HEK293 (cell line): ENCODE data around the gene HSD17B14.

Experiments used
- CTCF ChIP-seq: fragments of 450-650 bp; formaldehyde crosslinking; IDR thresholded peaks from 2 replicates; pipeline ENCODE4 v1.5.1; 2016; ENCODE audit warnings: missing biosample characterization, missing genetic modification characterization
- ELK4 ChIP-seq: IDR thresholded peaks from 2 replicates; pipeline ENCODE4 v1.6.1; 2011; ENCODE audit warnings: mild to moderate bottlenecking, low read depth, low read length, borderline replicate concordance
- GLIS1 ChIP-seq: fragments of 450-650 bp; formaldehyde crosslinking; IDR thresholded peaks from 2 replicates; pipeline ENCODE4 v1.5.1; 2016; ENCODE audit warnings: missing biosample characterization, missing genetic modification characterization
- REST ChIP-seq: fragments of 450-650 bp; formaldehyde crosslinking; IDR thresholded peaks from 2 replicates; pipeline ENCODE4 v1.5.1; 2016; ENCODE audit warnings: missing biosample characterization, missing genetic modification characterization
- ZNF138 ChIP-seq: fragments of 450-650 bp; formaldehyde crosslinking; IDR thresholded peaks from 2 replicates; pipeline ENCODE4 v1.5.1; 2016; ENCODE audit warnings: missing biosample characterization, missing genetic modification characterization, borderline replicate concordance
- ZNF175 ChIP-seq: fragments of 450-650 bp; formaldehyde crosslinking; IDR thresholded peaks from 2 replicates; pipeline ENCODE4 v1.5.1; 2016; ENCODE audit warnings: missing biosample characterization, missing genetic modification characterization
- ZNF26 ChIP-seq: fragments of 450-650 bp; formaldehyde crosslinking; IDR thresholded peaks from 2 replicates; pipeline ENCODE4 v1.5.1; 2016; ENCODE audit warnings: missing biosample characterization, missing genetic modification characterization
- ZNF311 ChIP-seq: fragments of 450-650 bp; formaldehyde crosslinking; IDR thresholded peaks from 2 replicates; pipeline ENCODE4 v1.5.1; 2017; ENCODE audit warnings: missing biosample characterization, missing genetic modification characterization, borderline replicate concordance
- ZNF558 ChIP-seq: fragments of 450-650 bp; formaldehyde crosslinking; IDR thresholded peaks from 2 replicates; pipeline ENCODE4 v1.5.1; 2016; ENCODE audit warnings: missing biosample characterization, missing genetic modification characterization

GRCh38 chr19:48841047-48841446 is 4.8 kb upstream of the HSD17B14 start:
- TF ChIP-seq ZNF138 (no peak), ZNF558 (no peak), GLIS1 (tag by site-specific recombination) (no peak), ZNF26 (tag by site-specific recombination) (no peak), ELK4 (no peak), CTCF (tag by site-specific recombination) (no peak), REST (tag by site-specific recombination) (no peak), ZNF175 (tag by site-specific recombination) (no peak), ZNF311 (no peak)
